GM03348 (cell line): ENCODE data around the gene PROK1.
"Not testable (repeated sequence)": the region's sequence is repeated elsewhere in the genome, so short reads cannot be mapped to it uniquely, and the experiment has no call there.

Experiments used
- DNase-seq: peaks from one replicate; pipeline ENCODE4 v3.0.0; 2012; ENCODE audit warnings: low spot score

PROK1 gene

DNA sequence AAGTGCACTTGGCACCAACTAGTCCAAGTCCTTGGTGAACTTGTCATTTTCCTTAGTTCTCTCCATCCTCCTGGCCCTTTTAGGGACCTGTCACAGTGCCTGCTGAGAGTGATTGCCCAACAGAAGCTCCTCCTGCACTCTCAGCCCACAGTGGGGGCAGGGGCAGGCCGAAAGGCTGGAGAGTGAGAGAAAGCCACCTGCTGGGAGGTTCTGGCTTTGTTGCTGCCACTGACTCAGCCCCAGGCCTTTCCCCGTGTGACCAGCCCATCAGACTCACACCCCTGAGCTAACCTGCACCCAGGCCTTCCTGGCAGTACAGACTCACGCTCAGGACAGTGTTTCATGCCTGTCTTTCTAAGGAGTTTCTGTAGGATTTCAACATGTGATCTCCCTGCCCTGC lies 17.1 kb upstream of the PROK1 start:
- DNase-seq: peak; percentile 42

- no peak for DNase-seq
These were observed 16.0 kb upstream of the PROK1 start for GRCh38 chr1:110434946-110435345.

DNA sequence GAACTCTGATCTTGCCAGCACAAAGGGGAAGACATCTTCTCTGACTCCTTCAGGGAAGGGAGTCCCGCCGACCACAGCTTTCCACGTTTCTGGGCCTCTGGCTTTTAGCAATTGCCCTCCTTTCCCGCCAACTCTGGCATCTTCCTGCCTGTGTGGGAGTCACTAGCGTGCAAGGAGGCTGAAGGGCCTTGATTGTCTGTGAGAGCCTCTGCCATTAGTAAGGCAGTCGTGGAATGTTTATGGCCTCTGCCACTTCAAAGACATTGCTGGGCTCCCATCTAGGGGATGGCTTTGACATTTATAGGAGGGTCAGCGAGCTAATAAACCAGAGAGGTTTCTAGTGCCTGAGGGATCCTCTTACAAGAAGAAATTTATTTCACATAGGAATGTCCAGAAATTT lies 14.3 kb upstream of the PROK1 start:
- no peak for DNase-seq

- not testable (repeated sequence) for DNase-seq
These were observed 13.2 kb upstream of the PROK1 start for GRCh38 chr1:110437645-110438299.

DNA sequence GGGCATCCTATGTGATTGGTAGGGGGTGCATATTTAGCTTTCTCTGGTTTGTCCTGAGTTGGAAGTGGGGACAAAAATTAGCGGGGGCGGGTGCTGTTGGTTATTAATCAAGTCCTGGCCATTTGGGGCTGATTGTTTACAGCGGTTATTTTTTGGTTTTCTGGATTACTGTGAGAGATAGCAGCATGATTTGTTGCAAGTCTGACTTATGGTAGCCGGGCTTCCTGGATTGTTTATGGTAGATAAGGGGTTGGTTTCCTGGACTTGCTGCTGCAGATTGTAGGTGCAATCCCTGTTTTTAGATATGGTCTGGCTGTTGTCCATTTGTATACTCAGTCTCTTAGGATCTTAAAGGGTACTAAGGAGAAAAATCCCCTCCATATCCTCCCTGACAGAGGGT lies 12.1 kb upstream of the PROK1 start:
- no peak for DNase-seq

DNA sequence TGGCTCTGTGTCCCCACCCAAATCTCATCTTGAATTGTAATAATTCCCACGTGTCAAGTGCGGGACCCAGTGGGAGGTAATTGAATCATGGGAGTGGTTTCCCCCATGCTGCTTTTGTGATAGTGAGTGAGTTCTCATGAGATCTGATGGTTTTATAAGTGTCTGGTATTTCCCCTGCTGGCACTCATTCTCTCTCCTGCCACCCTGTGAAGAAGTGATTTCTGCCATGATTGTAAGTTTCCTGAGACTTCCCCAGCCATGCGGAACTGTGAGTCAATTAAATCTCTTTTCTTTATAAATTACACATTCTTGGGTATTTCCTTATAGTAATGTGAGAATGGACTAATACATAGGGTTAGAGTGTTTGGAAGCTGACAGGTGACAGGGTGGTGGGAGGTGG lies 11.1 kb upstream of the PROK1 start:
- not testable (repeated sequence) for DNase-seq

DNA sequence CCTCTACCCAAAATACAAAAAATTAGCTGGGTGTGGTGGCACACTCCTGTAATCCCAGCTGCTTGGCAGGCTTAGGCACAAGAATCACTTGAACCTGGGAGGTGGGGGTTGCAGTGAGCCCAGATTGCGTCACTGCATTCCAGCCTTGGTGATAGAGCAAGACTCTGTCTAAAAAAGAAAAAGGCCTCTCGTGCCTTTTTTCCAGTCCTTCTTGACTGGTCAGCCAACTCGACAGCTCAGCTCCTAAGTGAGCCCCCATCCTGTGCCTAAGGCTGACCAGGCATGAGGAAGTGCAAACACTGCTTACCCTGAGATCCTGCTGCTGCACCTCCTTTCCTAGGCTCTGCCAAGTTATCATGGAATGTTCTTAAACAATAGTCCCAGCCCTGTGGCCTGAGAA lies 10.1 kb upstream of the PROK1 start:
- DNase-seq: peak; percentile 56

DNA sequence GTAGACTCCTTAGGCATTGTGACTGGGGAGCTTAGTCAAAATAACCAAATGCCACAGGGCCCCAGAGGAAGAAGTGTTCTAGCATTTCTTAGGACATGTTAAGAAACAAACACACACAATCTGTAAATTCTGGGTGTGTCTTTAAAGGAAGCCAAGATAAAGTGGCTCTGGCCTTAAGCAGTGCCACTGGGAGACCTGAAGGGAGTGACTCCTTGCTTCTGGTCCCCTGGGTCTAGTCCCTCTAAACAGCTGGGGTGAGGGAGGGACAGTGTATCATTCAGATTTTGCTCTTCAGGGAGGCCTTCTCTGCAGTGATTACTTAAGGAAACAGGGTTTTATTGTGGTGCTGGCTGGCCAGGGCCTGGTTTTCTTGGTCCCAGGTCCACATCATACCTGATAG lies 9.1 kb upstream of the PROK1 start:
- DNase-seq: no peak

DNA sequence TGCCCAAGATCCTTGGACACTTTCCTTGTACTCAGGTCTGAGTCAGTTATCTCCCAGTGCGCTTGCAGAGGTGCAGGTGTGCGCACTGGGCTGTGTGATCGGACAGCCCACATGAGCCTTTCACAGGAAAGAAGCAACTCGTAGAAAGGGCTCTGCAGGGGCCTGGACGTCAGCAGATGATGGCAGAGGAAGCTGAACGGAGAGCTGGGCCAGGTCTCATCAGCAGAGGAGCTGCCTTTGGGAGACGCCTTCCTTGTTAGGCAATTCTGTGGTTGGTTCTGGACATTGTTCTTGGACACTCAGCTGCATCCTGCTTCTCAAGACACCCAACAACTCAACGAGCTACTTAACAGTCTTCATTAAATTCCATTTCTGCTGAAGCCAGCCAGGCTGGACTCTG lies 7.5 kb upstream of the PROK1 start:
- no peak for DNase-seq

- DNase-seq: no peak
These were observed 6.4 kb upstream of the PROK1 start for GRCh38 chr1:110444561-110444960.

GRCh38 chr1:110449661-110450651 lies 993 bp upstream of the PROK1 start:
- no peak for DNase-seq

DNA sequence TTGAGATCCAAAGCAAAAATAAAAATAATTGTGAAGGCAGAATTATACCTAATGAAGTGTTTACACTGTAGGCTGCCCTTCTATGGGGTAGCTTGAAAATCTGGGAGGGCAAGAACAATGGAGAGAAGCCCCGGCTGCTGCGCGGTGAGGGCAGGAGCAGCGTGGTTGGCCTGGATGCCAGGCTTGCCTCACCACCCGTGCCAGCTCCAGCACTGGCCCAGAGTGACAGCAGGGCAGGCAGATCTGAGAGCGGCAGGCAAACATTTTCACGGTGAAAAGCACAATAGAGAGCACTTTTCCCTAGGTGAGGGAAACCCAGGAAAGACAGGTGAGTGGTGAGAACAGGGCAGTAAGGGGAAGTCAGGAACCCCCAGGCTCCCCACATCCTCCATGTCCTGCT lies 1.4 kb downstream of the PROK1 start:
- DNase-seq: no peak

DNA sequence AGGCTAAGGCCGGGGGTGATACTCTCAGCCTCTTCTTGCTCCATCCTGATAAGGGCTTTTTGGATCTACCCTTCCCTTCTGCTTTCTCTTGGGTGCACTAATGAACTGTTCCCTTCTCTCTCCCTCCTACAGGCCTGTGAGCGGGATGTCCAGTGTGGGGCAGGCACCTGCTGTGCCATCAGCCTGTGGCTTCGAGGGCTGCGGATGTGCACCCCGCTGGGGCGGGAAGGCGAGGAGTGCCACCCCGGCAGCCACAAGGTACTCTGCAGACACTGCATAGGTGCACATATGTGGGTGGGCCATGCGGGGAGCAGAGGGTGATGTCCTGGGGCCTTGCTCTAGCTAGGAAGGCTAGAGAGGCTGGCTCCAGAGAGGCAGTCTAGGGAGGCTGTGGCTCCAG lies 2.9 kb downstream of the PROK1 start:
- DNase-seq: no peak

- no peak for DNase-seq
These were observed 3.4 kb downstream of the PROK1 start for GRCh38 chr1:110454328-110454727.

DNA sequence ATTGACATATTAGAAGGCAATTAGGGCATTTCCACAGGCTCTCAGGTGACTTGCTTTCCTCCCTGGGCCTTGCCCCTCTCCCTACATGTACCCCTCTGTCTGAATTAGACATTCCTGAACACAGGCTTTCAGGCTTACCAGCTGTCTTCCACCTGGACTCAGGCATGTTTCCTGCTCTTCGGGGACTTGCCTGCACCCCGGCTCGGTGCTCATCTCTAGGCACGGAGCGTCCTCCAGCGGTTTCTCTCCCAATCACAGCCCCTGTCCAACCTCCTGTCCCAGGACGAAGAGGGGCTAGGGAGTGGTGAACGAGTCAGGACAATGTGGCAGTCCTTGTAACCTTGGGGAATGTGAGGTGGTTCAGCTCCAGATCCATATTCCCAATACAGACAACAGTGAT lies 4.2 kb downstream of the PROK1 start:
- DNase-seq: no peak

DNA sequence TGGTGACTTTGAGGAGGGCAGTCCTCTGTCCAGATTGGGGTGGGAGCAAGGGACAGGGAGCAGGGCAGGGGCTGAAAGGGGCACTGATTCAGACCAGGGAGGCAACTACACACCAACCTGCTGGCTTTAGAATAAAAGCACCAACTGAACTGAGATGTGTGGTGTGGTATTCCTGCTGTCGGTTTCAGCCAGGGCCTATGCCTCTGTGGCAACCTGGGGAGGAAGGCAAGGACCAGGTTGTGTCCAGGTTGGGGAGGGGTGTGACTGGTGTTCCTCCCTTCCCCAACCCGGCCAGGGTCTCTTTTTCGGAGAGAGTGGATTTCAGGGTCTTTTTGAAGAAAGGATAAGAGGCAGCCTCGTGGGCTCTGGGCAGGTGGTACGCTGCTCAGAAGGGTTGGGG lies 6.3 kb downstream of the PROK1 start:
- DNase-seq: no peak

- DNase-seq: peak; percentile 91
These were observed 9.6 kb downstream of the PROK1 start for GRCh38 chr1:110460253-110461220.

GRCh38 chr1:110462093-110462492 lies 11.1 kb downstream of the PROK1 start:
- DNase-seq: no peak

DNA sequence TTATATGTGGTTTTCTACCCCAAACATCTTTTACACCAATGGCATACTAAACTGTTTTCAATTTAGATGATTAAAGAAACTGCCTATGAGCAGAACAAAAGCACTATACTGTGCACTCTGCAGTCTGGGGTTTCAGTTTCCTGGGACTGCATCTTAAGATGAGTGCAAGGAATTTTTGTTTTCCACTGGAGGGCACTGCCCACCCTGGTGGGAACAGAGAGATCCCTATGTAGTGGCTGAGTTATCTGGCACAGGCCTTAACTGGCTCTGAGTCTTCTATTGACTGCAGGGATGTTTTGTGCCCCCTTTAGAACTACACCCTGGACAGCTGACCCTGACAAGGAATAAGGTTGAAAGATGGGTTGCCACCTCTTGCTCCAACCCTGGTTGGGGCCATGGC lies 12.0 kb downstream of the PROK1 start:
- DNase-seq: no peak

DNA sequence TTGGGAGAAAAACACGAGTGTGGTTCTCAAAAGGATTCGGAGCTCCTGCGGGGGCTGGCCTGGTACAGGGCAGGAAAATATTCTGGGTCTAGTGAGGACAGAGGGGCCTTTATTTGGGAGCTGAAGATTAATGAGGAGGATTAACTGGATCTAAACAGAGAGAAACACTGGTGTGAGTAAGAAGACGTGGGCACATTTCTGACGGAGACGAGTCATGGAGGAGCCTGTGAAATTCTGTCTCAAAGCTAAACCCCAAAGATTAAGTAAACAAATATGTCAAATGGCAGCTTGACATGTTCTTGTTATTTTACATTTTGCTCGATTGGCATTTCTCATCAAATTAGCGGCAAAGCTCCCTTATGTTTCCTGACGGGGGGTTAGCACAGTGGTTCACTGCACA lies 12.8 kb downstream of the PROK1 start:
- no peak for DNase-seq

GRCh38 chr1:110464340-110464739 lies 13.4 kb downstream of the PROK1 start:
- DNase-seq: peak; percentile 35
